CD8-positive, alpha-beta memory T cell (primary cell): ENCODE measurements around the gene NUBP1. TPM values are rescaled to one million over a fixed set of nuclear protein-coding genes. Genes with fewer than 3 reads are reported as not detected.
A peak's percentile ranks its signal among the peaks of the same experiment; 100 is the strongest.
"Not testable (repeated sequence)": the region's sequence is repeated elsewhere in the genome, so short reads cannot be mapped to it uniquely, and the experiment has no call there.

Experiments
- CTCF ChIA-PET: fragments of 350-600 bp; sonication (Branson Sonifier 250); formaldehyde crosslinking; loops from one replicate; lab custom pipeline; 2021; ENCODE audit warnings: antibody characterized with exemption; lab: Charles Lee
- POLR2A ChIA-PET: fragments of 350-600 bp; sonication (Branson Sonifier 250); formaldehyde crosslinking; loops from one replicate; lab custom pipeline; 2021; ENCODE audit warnings: antibody characterized with exemption; lab: Charles Lee
- DNase-seq, 5 donors: peaks; one replicate each; pipeline versions ENCODE4 v3.0.0 to v3.0.0-alpha.2; 2020 to 2022; ENCODE audit warnings: mixed read lengths in 1 of 5
- H3K27ac ChIP-seq: one replicate; pipeline ENCODE4 v1.7.0; 2013; ENCODE audit warnings: low read depth, mild to moderate bottlenecking, low read length, moderate library complexity
- H3K27me3 ChIP-seq: 2 replicates; pipeline ENCODE4 v1.7.0; 2013; ENCODE audit warnings: low read length, mild to moderate bottlenecking; ENCODE audit not compliant: insufficient read depth, poor library complexity, severe bottlenecking
- H3K36me3 ChIP-seq: 2 replicates; pipeline ENCODE4 v1.7.0; 2013; ENCODE audit warnings: mild to moderate bottlenecking, low read length, moderate library complexity; ENCODE audit not compliant: insufficient read depth
- H3K4me1 ChIP-seq: 2 replicates; pipeline ENCODE4 v1.7.0; 2013; ENCODE audit warnings: mild to moderate bottlenecking, low read length, moderate library complexity; ENCODE audit not compliant: insufficient read depth
- H3K4me3 ChIP-seq: 2 replicates; pipeline ENCODE4 v1.7.0; 2013; ENCODE audit warnings: mild to moderate bottlenecking, low read length
- H3K9me3 ChIP-seq: 2 replicates; pipeline ENCODE4 v1.7.0; 2013; ENCODE audit warnings: mild to moderate bottlenecking, low read length
- H3K27ac Mint-ChIP-seq, 8 donors: one replicate each; pipeline ENCODE4 v1.8.0; 2020 to 2021; ENCODE audit warnings: mixed read lengths in 8 of 8, mild to moderate bottlenecking in 6 of 8, inconsistent platforms in 3 of 8, moderate library complexity in 3 of 8
- H3K27me3 Mint-ChIP-seq, 2 donors: one replicate each; pipeline ENCODE4 v1.8.0; 2020 to 2021; ENCODE audit warnings: mixed read lengths in 2 of 2, mild to moderate bottlenecking in 1 of 2, moderate library complexity in 1 of 2
- H3K36me3 Mint-ChIP-seq, 3 donors: one replicate each; pipeline ENCODE4 v1.8.0; 2020 to 2021; ENCODE audit warnings: mixed read lengths in 3 of 3, inconsistent platforms in 1 of 3, mild to moderate bottlenecking in 1 of 3
- H3K4me1 Mint-ChIP-seq, 3 donors: one replicate each; pipeline ENCODE4 v1.8.0; 2020 to 2021; ENCODE audit warnings: mixed read lengths in 3 of 3, inconsistent platforms in 1 of 3, mild to moderate bottlenecking in 1 of 3
- H3K4me3 Mint-ChIP-seq, 7 donors: one replicate each; pipeline ENCODE4 v1.8.0; 2020 to 2021; ENCODE audit warnings: mixed read lengths in 7 of 7, mild to moderate bottlenecking in 6 of 7, moderate library complexity in 4 of 7, inconsistent platforms in 2 of 7
- H3K9me3 Mint-ChIP-seq, 5 donors: one replicate each; pipeline ENCODE4 v1.8.0; 2020 to 2022; ENCODE audit warnings: mixed read lengths in 5 of 5, mild to moderate bottlenecking in 3 of 5, moderate library complexity in 2 of 5, inconsistent platforms in 1 of 5
- polyA plus RNA-seq: library from polyadenylated mRNA; unstranded; fragments of 300-500 nt; fragmentation: Illumina TruSeq; gene quantifications from one replicate; pipeline ENCODE4 v1.2.3, GENCODE V29; 2021
- total RNA-seq, 2 experiments: library from RNA; stranded (reverse); gene quantifications; one replicate each; pipeline ENCODE4 v1.2.3, GENCODE V29; 2021

NUBP1 gene
- total and polyA plus RNA-seq, 3 experiments from 2014 or later = 30.9 to 43.5 (median 41.3) TPM

DNA sequence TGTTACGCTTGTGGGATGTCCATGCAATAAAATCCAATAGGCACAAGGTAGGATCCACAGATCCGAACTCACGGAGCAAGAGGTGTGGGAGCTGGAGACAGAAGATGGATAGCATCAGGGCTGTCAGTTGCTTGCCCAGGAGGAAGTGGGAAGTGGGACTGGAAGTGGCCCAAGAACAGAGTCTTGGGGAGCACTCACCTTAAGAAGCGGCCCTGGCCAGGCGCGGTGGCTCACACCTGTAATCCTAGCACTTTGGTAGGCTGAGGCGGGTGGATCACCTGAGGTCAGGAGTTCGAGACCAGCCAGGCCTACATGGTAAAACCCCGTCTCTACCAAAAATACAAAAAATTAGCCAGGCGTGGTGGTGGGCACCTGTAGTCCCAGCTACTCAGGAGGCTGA is 2.4 kb upstream of the NUBP1 start:
- Mint-ChIP-seq H3K27ac (peak overlapping the region in 3 of 8 donors; percentile 19 to 87 (median 67)), H3K4me3 (peak overlapping the region in 2 of 7 donors; percentile 4 to 43), H3K4me1 (peaks cover 32 to 62% (median 53%) of the 10 kb centered on the region in 3 donors)

DNA sequence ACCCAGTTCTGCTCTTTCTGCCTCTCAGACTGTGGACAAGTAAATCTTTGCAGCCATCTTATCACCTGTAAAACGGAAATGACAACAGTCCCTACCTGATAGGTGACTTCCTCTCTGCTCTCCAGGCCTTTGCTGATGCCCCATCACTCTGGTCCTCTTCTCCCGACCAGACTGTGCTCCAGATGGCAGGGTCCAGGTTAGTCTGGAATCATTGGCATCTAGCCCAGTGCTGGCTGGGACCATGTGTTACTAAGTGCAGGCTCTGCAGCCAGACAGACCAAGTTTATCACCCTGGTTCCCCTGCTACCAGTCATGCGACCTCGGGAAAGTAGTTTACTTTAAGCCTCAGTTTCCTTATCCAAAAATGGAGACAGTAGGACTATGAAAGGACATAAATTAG is 1.8 kb upstream of the NUBP1 start:
- ChIA-PET POLR2A (no interaction called here), CTCF (no interaction called here)
- Mint-ChIP-seq H3K27me3 (no peaks in the 10 kb centered on the region), H3K27ac (peak overlapping the region in 2 of 8 donors; percentile 3 to 66), H3K4me1 (peaks cover 32 to 64% (median 53%) of the 10 kb centered on the region in 3 donors), H3K36me3 (peaks cover 1 to 18% (median 8%) of the 10 kb centered on the region in 3 donors), H3K4me3 (peak overlapping the region in 1 of 7 donors; percentile 43), H3K9me3 (no peaks in the 10 kb centered on the region)
- no peak overlapping the region for H3K4me3 ChIP-seq
- no peaks in the 10 kb centered on the region for H3K36me3 ChIP-seq
- no peaks in the 10 kb centered on the region for H3K9me3 ChIP-seq
- no peak overlapping the region for H3K27ac ChIP-seq
- H3K27me3 ChIP-seq = no peaks in the 10 kb centered on the region
- H3K4me1 ChIP-seq = peaks cover 24% of the 10 kb centered on the region
- no peak for DNase-seq

More for the DNA sequence above, 2.4 kb upstream of the NUBP1 start:
- H3K27me3 ChIP-seq, H3K27me3 Mint-ChIP-seq, H3K36me3 ChIP-seq, H3K4me3 ChIP-seq, H3K27ac ChIP-seq, H3K9me3 ChIP-seq, H3K9me3 Mint-ChIP-seq, DNase-seq: not testable (repeated sequence)
- peaks cover 24% of the 10 kb centered on the region for H3K4me1 ChIP-seq
- ChIA-PET CTCF (interaction anchor here (6.1 kb wide), 1 partner anchor 226 kb away, joined by 63 read pairs; no protein-coding TSS in a partner anchor), POLR2A (interaction anchor here (1.0 kb wide), 1 partner anchor 136 kb away, joined by 3 read pairs; the partner anchor contains the start of gene CIITA)
- H3K36me3 Mint-ChIP-seq = peaks cover 1 to 14% (median 6%) of the 10 kb centered on the region in 3 donors

DNA sequence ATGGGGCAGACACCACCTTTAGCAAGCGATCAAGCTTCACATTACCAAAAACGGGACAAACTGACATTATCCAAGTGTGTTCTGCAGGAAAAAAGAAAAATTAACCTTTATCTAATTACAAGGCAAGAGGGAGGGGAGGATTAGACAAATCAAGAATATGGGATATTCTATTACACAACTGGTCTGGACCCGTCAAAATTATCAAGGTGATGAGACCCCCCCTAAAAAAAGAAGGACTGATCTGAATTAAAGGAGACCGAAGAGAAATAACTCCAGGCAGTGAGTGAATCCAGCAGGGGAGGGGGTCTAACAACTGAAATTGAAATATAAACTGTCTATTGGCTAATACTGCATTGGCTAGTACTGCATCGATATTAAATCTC is 424 bp upstream of the NUBP1 start:
- peaks cover 7% of the 10 kb centered on the region for H3K36me3 ChIP-seq
- POLR2A ChIA-PET = no interaction called here
- no peaks in the 10 kb centered on the region for H3K27me3 ChIP-seq
- peak overlapping the region; percentile 95 for H3K27ac ChIP-seq
- DNase-seq = no peak
- CTCF ChIA-PET = interaction anchor here (1.4 kb wide), 1 partner anchor 176 kb away, joined by 6 read pairs; no protein-coding TSS in a partner anchor
- H3K4me3 ChIP-seq = peak overlapping the region; percentile 97
- H3K9me3 ChIP-seq = no peaks in the 10 kb centered on the region
- Mint-ChIP-seq H3K4me1 (peaks cover 26 to 57% (median 45%) of the 10 kb centered on the region in 3 donors), H3K36me3 (peaks cover 3 to 31% (median 17%) of the 10 kb centered on the region in 3 donors), H3K9me3 (no peaks in the 10 kb centered on the region), H3K27ac (peak overlapping the region; percentile 93 to 99 (median 98)), H3K27me3 (no peaks in the 10 kb centered on the region), H3K4me3 (peak overlapping the region; percentile 90 to 97 (median 94))
- H3K4me1 ChIP-seq = peaks cover 16% of the 10 kb centered on the region

DNA sequence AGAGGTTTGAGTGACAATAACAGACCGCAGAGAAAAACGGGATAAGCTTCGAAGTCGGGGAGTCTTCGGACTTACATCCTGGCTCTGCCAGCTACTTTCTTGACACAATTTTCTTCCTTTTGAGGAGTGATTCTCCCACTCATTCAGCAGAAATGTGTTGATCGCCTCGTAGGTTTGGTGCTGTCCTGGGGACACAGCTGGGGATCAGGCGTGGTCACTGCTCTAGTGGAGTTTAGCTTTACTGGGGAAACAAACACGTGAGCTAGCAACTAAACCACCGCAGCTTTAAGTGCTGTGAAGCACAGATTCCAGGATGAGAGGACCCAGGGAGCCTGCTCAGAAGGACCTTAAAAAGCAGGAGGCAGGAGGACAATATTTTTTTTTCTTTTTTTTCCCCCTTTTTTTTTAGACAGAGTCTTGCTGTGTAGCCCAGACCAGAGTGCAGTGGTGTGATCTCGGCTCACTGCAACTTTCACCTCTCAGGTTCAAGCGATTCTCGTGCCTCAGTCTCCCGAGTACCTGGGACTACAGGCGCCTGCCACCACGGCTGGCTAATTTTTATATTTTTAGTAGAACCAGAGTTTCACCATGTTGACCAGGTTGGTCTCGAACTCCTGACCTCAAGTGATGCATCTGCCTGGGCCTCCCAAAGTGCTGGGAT is 858 bp downstream of the NUBP1 start:
- Mint-ChIP-seq H3K4me1 (peaks cover 26 to 53% (median 45%) of the 10 kb centered on the region in 3 donors), H3K4me3 (peak overlapping the region; percentile 90 to 97 (median 94)), H3K27me3 (no peaks in the 10 kb centered on the region), H3K9me3 (no peaks in the 10 kb centered on the region), H3K36me3 (peaks cover 6 to 43% (median 20%) of the 10 kb centered on the region in 3 donors), H3K27ac (peak overlapping the region; percentile 93 to 99 (median 98))
- peak overlapping the region; percentile 55 for H3K27ac ChIP-seq
- POLR2A ChIA-PET = interaction anchor here (0.7 kb wide), 1 partner anchor 1232 kb away, joined by 3 read pairs; the partner anchor contains the start of gene SNX29
- H3K4me1 ChIP-seq = peaks cover 14% of the 10 kb centered on the region
- no peak for DNase-seq
- peak overlapping the region; percentile 97 for H3K4me3 ChIP-seq
- CTCF ChIA-PET = interaction anchor here (0.7 to 1.7 kb wide), 6 partner anchors 7 to 230 kb away, joined by 3 to 6 read pairs (median 4); no protein-coding TSS in a partner anchor
- no peaks in the 10 kb centered on the region for H3K9me3 ChIP-seq
- peaks cover 10% of the 10 kb centered on the region for H3K36me3 ChIP-seq
- no peaks in the 10 kb centered on the region for H3K27me3 ChIP-seq

DNA sequence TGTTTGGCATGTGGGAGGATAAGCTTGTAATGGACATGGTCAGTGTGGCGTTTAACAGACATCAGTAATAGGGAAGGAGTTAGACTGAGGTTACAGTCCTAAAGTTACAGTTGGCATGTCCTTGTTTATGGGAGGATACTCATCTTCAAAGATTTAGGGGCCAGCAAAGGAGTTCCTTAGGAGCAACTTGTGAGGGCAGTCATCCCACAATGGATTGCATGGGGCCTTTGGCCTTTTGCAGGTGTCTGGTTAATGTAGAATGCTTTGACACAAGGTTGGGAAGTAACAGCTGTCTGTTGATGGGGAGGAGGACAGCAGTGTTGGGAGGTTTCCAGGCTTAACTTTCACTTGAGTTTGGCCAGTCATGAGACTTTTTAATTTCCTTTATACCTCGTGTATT is 2.2 kb downstream of the NUBP1 start:
- Mint-ChIP-seq H3K9me3 (no peaks in the 10 kb centered on the region), H3K4me1 (peaks cover 20 to 41% (median 32%) of the 10 kb centered on the region in 3 donors), H3K27me3 (no peaks in the 10 kb centered on the region), H3K36me3 (peaks cover 6 to 53% (median 20%) of the 10 kb centered on the region in 3 donors), H3K4me3 (peak overlapping the region in 6 of 7 donors; percentile 10 to 71 (median 48)), H3K27ac (peak overlapping the region in 4 of 8 donors; percentile 1 to 68 (median 30))
- no peak for DNase-seq
- H3K27me3 ChIP-seq = no peaks in the 10 kb centered on the region
- H3K36me3 ChIP-seq = peaks cover 13% of the 10 kb centered on the region
- H3K4me1 ChIP-seq = peaks cover 14% of the 10 kb centered on the region
- H3K9me3 ChIP-seq = no peaks in the 10 kb centered on the region
- CTCF ChIA-PET = interaction anchor here (1.7 kb wide), 1 partner anchor 8 kb away, joined by 5 read pairs; no protein-coding TSS in a partner anchor
- H3K4me3 ChIP-seq = no peak overlapping the region
- H3K27ac ChIP-seq = no peak overlapping the region
- POLR2A ChIA-PET = no interaction called here

DNA sequence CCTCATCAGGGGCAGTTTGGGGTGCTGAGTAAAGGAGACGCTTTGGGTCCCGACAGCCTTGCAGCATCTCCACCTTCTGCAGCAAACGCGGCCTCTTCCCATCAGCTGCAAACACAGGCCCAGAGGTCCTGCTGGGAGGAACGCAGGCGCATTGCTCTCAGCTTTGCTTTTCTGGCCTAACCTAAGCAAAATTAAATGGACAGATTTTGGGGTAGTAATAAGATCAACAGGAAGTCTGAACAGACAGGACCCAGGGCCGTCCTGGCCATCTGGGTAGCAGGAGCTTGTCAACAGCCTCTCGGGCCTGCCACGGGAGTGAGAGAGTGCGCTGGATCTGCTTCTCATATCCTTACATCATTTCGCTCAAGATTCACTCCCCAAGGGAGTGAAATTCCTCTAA is 7.2 kb downstream of the NUBP1 start:
- CTCF ChIA-PET = no interaction called here
- Mint-ChIP-seq H3K27ac (peak overlapping the region in 1 of 8 donors; percentile 77), H3K27me3 (peaks cover 0 to 1% of the 10 kb centered on the region in 2 donors), H3K9me3 (no peaks in the 10 kb centered on the region), H3K4me3 (no peak overlapping the region), H3K36me3 (peaks cover 25 to 85% (median 26%) of the 10 kb centered on the region in 3 donors), H3K4me1 (peaks cover 2 to 9% (median 4%) of the 10 kb centered on the region in 3 donors)
- DNase-seq = no peak
- Histone ChIP-seq H3K9me3 (no peaks in the 10 kb centered on the region), H3K4me3 (no peak overlapping the region), H3K27me3 (no peaks in the 10 kb centered on the region), H3K4me1 (no peaks in the 10 kb centered on the region), H3K36me3 (peaks cover 35% of the 10 kb centered on the region), H3K27ac (no peak overlapping the region)
- POLR2A ChIA-PET = no interaction called here

DNA sequence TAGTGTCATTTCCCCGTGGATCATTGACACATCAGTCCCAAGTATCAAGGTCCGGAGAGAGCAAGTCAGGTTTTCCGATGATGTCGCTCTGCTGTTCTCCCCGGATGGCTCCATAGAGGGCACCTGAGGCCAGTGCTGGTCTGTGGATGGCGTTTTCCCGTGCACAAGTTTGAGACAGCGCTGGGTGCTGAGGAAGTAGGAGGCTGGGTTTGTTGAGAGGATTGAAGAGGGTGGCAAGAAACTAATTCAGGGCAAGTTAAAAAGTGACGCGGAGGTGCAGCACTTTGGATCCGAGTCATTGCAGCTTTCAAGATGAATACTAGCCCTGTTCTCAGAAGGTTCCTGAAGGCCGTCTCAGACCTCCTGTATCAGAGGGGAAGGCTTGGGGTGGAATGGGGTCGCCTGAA is 7.7 kb downstream of the NUBP1 start:
- peaks cover 35% of the 10 kb centered on the region for H3K36me3 ChIP-seq
- Mint-ChIP-seq H3K27me3 (peaks cover 0 to 1% of the 10 kb centered on the region in 2 donors), H3K27ac (peak overlapping the region in 1 of 8 donors; percentile 38), H3K9me3 (no peaks in the 10 kb centered on the region), H3K4me1 (peaks cover 0 to 4% (median 2%) of the 10 kb centered on the region in 3 donors), H3K4me3 (no peak overlapping the region), H3K36me3 (peaks cover 24 to 84% (median 26%) of the 10 kb centered on the region in 3 donors)
- no peaks in the 10 kb centered on the region for H3K27me3 ChIP-seq
- DNase-seq = no peak
- no peaks in the 10 kb centered on the region for H3K9me3 ChIP-seq
- ChIA-PET CTCF (no interaction called here), POLR2A (no interaction called here)
- no peak overlapping the region for H3K4me3 ChIP-seq
- no peaks in the 10 kb centered on the region for H3K4me1 ChIP-seq
- H3K27ac ChIP-seq = no peak overlapping the region
